ENCODE data around the gene FAM50B. TPM values are rescaled to one million over a fixed set of nuclear protein-coding genes. Genes with fewer than 3 reads are reported as not detected.

FAM50B gene
- total and polyA plus RNA-seq, 2 donors from 2014 or later: 13.2 to 24.8 TPM

GRCh38 chr6:3819161-3820110, 29.7 kb upstream of the FAM50B start:
- TF ChIP-seq CTCF (IDR thresholded peaks at IDR 0.05; ENCODE audit: borderline replicate concordance, extremely low read depth, insufficient read depth): no peak
- Histone ChIP-seq H3K9ac (ENCODE audit: low read length in 3 of 3) (no peak overlapping the region), H3K4me1 (ENCODE audit: control insufficient read depth in 2 of 3, insufficient read depth in 2 of 3, low read depth in 1 of 3, low read length in 3 of 3) (peaks cover 0 to 2% (median 0%) of the 10 kb centered on the region in 3 donors), H3K36me3 (ENCODE audit: control insufficient read depth in 2 of 3, insufficient read depth in 3 of 3, low read length in 3 of 3) (no peaks in the 10 kb centered on the region), H3K9me3 (ENCODE audit: control insufficient read depth in 2 of 3, insufficient read depth in 1 of 3, low read length in 3 of 3) (no peaks in the 10 kb centered on the region), H3K27ac (ENCODE audit: low read depth in 2 of 2, low read length in 2 of 2) (no peak overlapping the region), H3K4me3 (ENCODE audit: low read length in 3 of 3) (no peak overlapping the region), H3K27me3 (ENCODE audit: control insufficient read depth, insufficient read depth, low read length) (no peaks in the 10 kb centered on the region)
- no peak for FAIRE-seq
- intact Hi-C loops (cut with DNase I): no loop called here
- DNase-seq: peak in 1 of 5 donors; percentile 36

- FAIRE-seq: no peak
- no peak for DNase-seq
- Histone ChIP-seq H3K27ac (ENCODE audit: low read depth in 2 of 2, low read length in 2 of 2) (no peak overlapping the region), H3K36me3 (ENCODE audit: control insufficient read depth in 2 of 3, insufficient read depth in 3 of 3, low read length in 3 of 3) (no peaks in the 10 kb centered on the region), H3K9me3 (ENCODE audit: control insufficient read depth in 2 of 3, insufficient read depth in 1 of 3, low read length in 3 of 3) (no peaks in the 10 kb centered on the region), H3K9ac (ENCODE audit: low read length in 3 of 3) (no peak overlapping the region), H3K4me1 (ENCODE audit: control insufficient read depth in 2 of 3, insufficient read depth in 2 of 3, low read depth in 1 of 3, low read length in 3 of 3) (peaks cover 0 to 11% (median 7%) of the 10 kb centered on the region in 3 donors), H3K27me3 (ENCODE audit: control insufficient read depth, insufficient read depth, low read length) (no peaks in the 10 kb centered on the region), H3K4me3 (ENCODE audit: low read length in 3 of 3) (no peak overlapping the region)
- no peak for TF ChIP-seq CTCF (IDR thresholded peaks at IDR 0.05; ENCODE audit: borderline replicate concordance, extremely low read depth, insufficient read depth)
- intact Hi-C loops (cut with DNase I): no loop called here
Measured at GRCh38 chr6:3820563-3820962, 28.6 kb upstream of the FAM50B start.

- no peak for TF ChIP-seq CTCF (IDR thresholded peaks at IDR 0.05; ENCODE audit: borderline replicate concordance, extremely low read depth, insufficient read depth)
- H3K36me3 ChIP-seq (ENCODE audit: control insufficient read depth in 2 of 3, insufficient read depth in 3 of 3, low read length in 3 of 3): no peaks in the 10 kb centered on the region
- FAIRE-seq (no peak), DNase-seq (no peak)
- peaks cover 0 to 22% (median 16%) of the 10 kb centered on the region in 3 donors for H3K4me1 ChIP-seq (ENCODE audit: control insufficient read depth in 2 of 3, insufficient read depth in 2 of 3, low read depth in 1 of 3, low read length in 3 of 3)
- H3K27ac ChIP-seq (ENCODE audit: low read depth in 2 of 2, low read length in 2 of 2): no peak overlapping the region
- H3K9ac ChIP-seq (ENCODE audit: low read length in 3 of 3): no peak overlapping the region
- H3K4me3 ChIP-seq (ENCODE audit: low read length in 3 of 3): no peak overlapping the region
- no peaks in the 10 kb centered on the region for H3K27me3 ChIP-seq (ENCODE audit: control insufficient read depth, insufficient read depth, low read length)
- no peaks in the 10 kb centered on the region for H3K9me3 ChIP-seq (ENCODE audit: control insufficient read depth in 2 of 3, insufficient read depth in 1 of 3, low read length in 3 of 3)
- intact Hi-C loops (cut with DNase I): no loop called here
Measured at GRCh38 chr6:3822747-3823445, 26.3 kb upstream of the FAM50B start.

Data from kidney (tissue), 14 donors.